GM21723 (cell line): ENCODE data around the gene BCKDHB.
"Not testable (repeated sequence)": the region's sequence is repeated elsewhere in the genome, so short reads cannot be mapped to it uniquely, and the experiment has no call there.

Experiments
- ATAC-seq: cut with Tn5 transposase; IDR thresholded peaks from one replicate; pipeline ENCODE4 v1.9.1; 2021; ENCODE audit warnings: mild to moderate bottlenecking, moderate library complexity; ENCODE audit not compliant: unreplicated experiment

BCKDHB gene

GRCh38 chr6:80205404-80205803 is 98.9 kb downstream of the BCKDHB start:
- no peak for ATAC-seq

- ATAC-seq: no peak
Observed at GRCh38 chr6:80206758-80207157, 100.3 kb downstream of the BCKDHB start.

DNA sequence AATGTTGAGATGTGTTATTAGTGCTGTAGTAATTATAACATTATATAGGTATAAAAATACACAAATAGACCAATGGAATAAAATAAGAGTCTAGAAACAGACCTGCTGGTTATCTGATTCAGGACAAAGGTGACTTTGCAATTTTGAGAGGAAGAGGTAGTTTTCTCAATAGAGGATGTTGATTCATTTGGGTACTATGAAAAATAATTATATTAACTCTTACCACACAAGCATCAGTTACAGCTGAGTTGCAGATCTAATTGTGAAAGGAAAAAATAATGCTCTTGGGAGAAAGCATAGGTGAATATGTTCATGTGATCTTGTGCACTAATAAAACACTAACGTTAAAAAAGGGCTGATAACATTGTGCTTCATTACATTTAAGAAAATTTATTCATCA is 103.0 kb downstream of the BCKDHB start:
- ATAC-seq: no peak

- ATAC-seq: no peak
Observed at GRCh38 chr6:80210618-80211017, 104.1 kb downstream of the BCKDHB start.

DNA sequence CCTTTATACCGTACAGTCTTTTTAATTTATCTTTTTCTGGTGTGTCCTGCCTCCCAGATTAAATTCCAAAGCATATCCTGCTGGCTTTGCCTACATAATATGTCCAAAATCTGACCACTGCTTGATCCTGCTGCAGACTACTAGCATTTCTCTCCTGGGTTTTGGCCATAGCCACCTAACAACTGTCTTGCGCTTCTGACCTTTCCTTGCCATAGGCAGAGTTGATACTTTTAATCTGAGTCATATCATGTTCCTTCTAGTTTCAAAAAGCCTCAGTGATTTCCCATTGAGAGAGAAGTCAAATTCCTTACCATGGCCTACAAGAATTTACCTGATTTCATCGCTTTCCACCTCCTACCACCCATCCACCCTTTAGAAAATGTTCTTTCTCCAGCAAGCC is 104.8 kb downstream of the BCKDHB start:
- ATAC-seq: no peak

DNA sequence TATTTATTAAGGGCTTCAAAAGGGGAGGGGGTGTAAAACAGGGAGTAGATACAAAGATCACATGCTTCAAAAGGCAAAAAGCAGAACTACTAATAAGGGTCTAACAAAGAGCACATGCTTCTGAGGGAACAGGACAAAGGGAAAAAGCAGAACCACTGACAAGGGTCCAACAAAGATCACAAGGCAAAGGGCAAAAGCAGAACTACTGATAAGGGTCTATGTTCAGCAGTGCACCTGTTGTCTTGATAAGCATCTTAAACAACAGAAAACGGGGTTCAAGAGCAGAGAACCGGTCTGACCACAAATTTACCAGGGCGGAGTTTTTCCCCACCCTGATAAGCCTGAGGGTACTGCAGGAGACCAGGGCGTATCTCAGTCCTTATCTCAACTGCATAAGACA is 105.4 kb downstream of the BCKDHB start:
- not testable (repeated sequence) for ATAC-seq

- peak; percentile 87 for ATAC-seq
Observed at GRCh38 chr6:80214436-80215022, 108.1 kb downstream of the BCKDHB start.

DNA sequence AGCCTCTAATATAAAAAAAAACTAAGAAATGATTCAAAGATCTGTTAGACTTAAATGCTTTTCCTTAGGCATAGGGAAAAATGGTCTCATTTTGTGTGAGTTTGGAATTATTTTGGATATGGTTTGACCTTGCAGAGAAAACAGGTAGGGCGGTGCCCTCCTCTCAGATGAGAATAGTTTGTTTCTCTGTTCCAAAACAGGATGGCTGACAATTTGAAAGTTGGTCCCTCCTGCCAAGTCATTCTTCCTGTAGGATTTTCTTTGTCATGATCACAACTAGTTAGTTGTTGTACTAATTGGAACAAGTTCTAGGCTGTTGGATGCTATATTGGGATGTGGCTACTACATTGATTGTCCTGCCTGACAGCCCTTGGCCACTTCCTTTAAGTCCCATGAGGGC is 108.6 kb downstream of the BCKDHB start:
- no peak for ATAC-seq

- no peak for ATAC-seq
Observed at GRCh38 chr6:80217794-80218193, 111.3 kb downstream of the BCKDHB start.

DNA sequence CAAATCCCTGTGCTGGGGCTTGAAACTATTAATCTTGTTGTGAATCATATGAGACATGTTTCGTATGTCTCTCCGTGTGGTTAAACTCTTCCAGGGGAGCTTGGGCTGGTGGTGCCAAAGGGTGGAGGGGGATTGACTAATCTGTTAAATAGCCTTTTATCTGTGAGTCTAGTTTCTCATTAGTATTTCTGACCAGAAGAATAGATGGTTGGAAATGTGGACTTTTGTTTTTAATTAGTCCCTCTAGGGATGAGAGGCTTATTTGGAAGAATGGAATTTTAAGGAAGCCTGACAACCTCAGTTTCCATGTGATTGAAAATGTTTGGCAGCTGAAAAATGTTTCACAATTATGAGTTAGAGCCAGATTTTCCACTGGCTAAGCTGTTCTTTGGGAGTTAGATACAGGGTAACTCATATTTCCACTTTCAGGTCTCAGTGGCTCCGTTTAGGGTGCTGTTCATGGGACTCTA is 117.3 kb downstream of the BCKDHB start:
- ATAC-seq: no peak

DNA sequence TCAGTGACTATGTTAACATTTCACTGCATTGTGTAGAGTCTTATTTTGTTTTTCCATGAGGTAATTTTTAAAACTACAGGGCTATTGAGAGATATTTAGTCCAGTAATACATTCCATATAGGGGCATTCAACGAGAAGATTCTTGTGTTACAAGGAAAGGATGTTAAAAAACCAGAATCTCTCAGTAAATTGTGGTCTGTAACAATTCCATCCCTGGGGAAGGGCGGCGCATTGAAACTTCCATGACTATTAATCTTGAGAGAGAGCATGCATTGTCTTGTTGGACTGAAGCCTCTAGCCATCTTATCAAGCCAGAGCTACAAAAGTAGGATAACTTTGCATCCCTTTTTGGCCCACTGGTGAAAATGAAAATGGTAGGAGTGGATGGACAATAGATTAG is 119.7 kb downstream of the BCKDHB start:
- no peak for ATAC-seq

DNA sequence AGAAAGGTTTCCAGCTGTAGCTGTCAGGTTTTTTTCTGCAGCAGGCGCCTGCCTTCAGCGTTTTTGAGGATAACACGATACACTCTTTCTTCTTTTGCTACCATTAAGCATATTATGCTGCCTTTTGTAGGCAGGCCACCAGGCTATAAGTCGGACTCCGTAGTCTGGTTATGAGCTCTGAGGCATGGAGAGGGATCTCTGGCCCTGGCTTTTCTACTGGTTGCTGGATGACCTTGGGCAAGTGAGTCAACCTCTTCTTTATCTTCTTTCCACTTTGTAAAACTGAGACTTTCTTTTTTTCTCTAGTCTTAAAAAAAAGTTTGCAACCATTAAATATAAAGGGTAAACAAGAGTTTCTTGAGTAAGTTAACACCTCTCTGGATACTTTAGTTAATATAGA is 120.2 kb downstream of the BCKDHB start:
- ATAC-seq: no peak

GRCh38 chr6:80227545-80228105 is 121.2 kb downstream of the BCKDHB start:
- ATAC-seq: no peak

DNA sequence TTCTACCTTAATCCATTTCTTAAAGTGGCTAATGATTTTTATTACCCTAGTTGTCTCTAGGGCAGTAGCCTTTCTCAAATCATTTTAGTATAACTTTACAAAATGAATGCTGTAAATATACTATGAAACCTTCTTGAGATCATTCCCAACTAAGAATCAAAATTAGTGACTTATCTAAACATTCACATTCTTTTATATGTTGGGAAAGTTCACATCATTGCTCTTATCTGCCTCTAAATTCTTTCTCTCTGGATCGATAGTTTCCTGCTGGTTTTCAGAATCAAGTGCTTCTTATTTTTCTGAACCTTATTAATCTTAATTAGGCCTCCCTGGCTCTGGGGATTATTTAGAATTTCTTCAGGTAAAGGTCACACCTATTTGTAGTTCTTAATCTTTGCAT is 126.8 kb downstream of the BCKDHB start:
- no peak for ATAC-seq

DNA sequence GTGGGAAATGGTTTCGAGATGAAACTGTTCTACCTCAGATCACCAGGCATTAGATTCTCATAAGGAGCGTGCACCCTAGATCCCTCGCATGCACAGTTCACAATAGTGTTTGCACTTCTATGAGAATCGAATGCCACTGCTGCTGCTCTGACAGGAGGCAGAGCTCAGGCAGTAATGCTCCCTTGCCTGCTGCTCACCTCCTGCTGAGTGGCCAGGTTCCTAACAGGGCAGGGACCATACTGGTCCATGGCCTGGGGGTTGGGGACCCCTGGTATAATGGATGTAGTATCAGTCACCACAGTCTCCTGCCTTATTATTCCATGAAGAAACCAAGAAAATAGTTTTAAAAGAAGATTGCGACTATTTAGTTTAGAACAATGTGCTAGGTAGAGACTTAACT is 127.5 kb downstream of the BCKDHB start:
- no peak for ATAC-seq

- ATAC-seq: no peak
Observed at GRCh38 chr6:80234401-80234800, 127.9 kb downstream of the BCKDHB start.

GRCh38 chr6:80234908-80235307 is 128.4 kb downstream of the BCKDHB start:
- ATAC-seq: no peak

DNA sequence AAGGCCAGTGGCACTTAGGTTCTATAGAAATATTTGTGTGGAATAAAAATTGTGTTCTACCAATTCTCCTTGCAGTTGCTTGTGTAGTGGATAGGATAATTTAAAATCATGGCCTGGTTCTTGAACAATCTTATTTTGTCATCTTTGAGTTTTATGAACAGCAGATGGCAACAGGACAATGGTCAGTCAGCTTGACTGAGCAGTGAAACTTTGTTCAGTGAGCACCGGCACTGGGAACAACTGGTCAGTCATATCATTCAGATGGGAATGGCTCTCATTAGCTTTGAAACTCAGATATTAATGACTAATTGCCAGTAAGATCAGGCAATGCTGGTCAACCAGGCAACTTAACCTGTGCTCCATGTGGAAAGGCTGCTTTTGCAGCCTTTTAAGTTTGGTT is 129.2 kb downstream of the BCKDHB start:
- no peak for ATAC-seq

DNA sequence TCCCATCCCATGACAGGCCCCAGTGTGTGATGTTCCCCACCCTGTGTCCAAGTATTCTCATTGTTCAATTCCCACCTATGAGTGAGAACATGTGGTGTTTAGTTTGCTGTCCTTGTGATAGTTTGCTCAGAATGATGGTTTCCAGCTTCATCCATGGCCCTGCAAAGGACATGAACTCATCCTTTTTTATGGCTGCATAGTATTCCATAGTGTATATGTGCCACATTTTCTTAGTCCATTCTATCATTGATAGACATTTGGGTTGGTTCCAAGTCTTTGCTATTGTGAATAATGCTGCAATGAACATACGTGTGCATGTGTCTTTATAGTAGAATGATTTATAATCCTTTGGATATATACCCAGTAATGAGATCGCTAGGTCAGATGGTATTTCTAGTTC is 132.3 kb downstream of the BCKDHB start:
- not testable (repeated sequence) for ATAC-seq

- no peak for ATAC-seq
Observed at GRCh38 chr6:80245043-80245442, 138.6 kb downstream of the BCKDHB start.

DNA sequence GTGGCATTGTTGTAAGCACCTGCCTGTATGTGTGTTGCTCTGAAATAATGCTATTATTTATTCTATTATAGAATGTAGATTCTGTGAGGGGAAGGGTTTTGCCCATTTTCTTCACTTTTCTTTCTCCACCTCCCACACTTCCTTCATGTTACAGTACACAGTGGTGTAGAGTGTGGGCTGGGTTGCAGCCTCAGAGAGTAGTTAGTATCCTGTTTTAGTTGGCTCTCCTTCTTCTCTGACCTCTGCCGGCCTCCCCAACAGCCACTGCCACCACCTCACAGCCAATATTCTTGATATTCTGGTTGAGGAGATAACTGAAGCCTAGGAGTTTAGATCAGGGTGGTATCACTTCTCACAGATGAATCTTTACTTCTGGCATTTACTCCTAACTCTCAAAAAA is 143.4 kb downstream of the BCKDHB start:
- no peak for ATAC-seq

- ATAC-seq: no peak
Observed at GRCh38 chr6:80250391-80250997, 144.0 kb downstream of the BCKDHB start.

- no peak for ATAC-seq
Observed at GRCh38 chr6:80251321-80251720, 144.8 kb downstream of the BCKDHB start.
